Transverse colon (tissue), 4 donors: ENCODE measurements around the gene KNSTRN. TPM values are rescaled to one million over a fixed set of nuclear protein-coding genes. Genes with fewer than 3 reads are reported as not detected.

ENCODE experiments used
- DNase-seq: peaks from one replicate; pipeline ENCODE4 v3.0.0-alpha.2; 2019
- H3K27ac ChIP-seq, 4 donors: fragments of 200-600 bp; sonication (generic); 2 replicates each; pipeline ENCODE4 v1.5.1; 2016 to 2018; ENCODE audit warnings: inconsistent platforms in 4 of 4
- H3K27me3 ChIP-seq: fragments of 200-600 bp; sonication (generic); 2 replicates; pipeline ENCODE4 v1.5.1; 2017; ENCODE audit warnings: inconsistent platforms
- H3K36me3 ChIP-seq, 4 donors: fragments of 200-600 bp; sonication (generic); 2 replicates each; pipeline ENCODE4 v1.5.1; 2017 to 2019; ENCODE audit warnings: inconsistent platforms in 4 of 4
- H3K4me1 ChIP-seq, 4 donors: fragments of 200-600 bp; sonication (generic); 2 replicates each; pipeline ENCODE4 v1.5.1; 2017 to 2020; ENCODE audit warnings: inconsistent platforms in 4 of 4
- H3K4me3 ChIP-seq, 4 donors: fragments of 200-600 bp; sonication (generic); 1 replicate in 1 of 4; 2 replicates in 3 of 4; pipeline versions ENCODE4 v1.5.1 to v1.6.1; 2017 to 2019; ENCODE audit warnings: inconsistent platforms in 4 of 4
- H3K9me3 ChIP-seq, 2 donors: fragments of 200-600 bp; sonication (generic); 2 replicates each; pipeline ENCODE4 v1.5.1; 2017 to 2019; ENCODE audit warnings: inconsistent platforms in 2 of 2
- EP300 ChIP-seq: sonication (generic); formaldehyde crosslinking; IDR thresholded peaks from one replicate; pipeline ENCODE4 v1.6.1; 2017; ENCODE audit warnings: antibody characterized with exemption, low read depth
- POLR2A ChIP-seq: fragments of 450-650 bp; IDR thresholded peaks from one replicate; pipeline ENCODE4 v1.6.1; 2016; ENCODE audit warnings: antibody characterized with exemption, mild to moderate bottlenecking, moderate library complexity
- POLR2AphosphoS5 ChIP-seq, 3 donors: sonication (generic); formaldehyde crosslinking; IDR thresholded peaks; one replicate each; pipeline ENCODE4 v1.6.1; 2016; ENCODE audit warnings: antibody characterized with exemption in 3 of 3
- WGBS, 2 donors: methylation state at CpG; one replicate each; pipeline ENCODE4 v1.1.5; 2018; ENCODE audit warnings: low coverage in 1 of 2; 5-methylcytosine and 5-hydroxymethylcytosine counted together
- in situ Hi-C, 4 donors: fragments of 200-750 bp; cut with MboI; loops; one replicate each; pipeline versions ENCODE4 v1.15.0 to v1.15.1; 2017; ENCODE audit warnings: low sequenced_read_pairs in 3 of 4, low pct_ligation_motif_present in 1 of 4, low pct_unique_long_range_greater_than_20kb in 1 of 4
- intact Hi-C: fragments of 100-400 bp; cut with DNase I; formaldehyde crosslinking; loops from one replicate; pipeline ENCODE4 v1.15.1; 2023; ENCODE audit warnings: low total_unique reads
- total RNA-seq, 4 donors: library from RNA; depleted of rRNA; stranded (reverse); fragments of >200 nt; gene quantifications; one replicate each; pipeline ENCODE4 v1.1.0, GENCODE V29; 2016
- TF ChIP-seq, protein P1 (sequence below), 5 experiments: fragments of 200-600 bp in 3 of 5; fragments of 450-650 bp in 2 of 5; sonication (generic) in 3 of 5; IDR thresholded peaks; 1 replicate in 2 of 5; 2 replicates in 3 of 5; pipeline ENCODE4 v1.5.1; 2016 to 2017; ENCODE audit warnings: antibody characterized with exemption in 5 of 5, inconsistent platforms in 3 of 5, mild to moderate bottlenecking in 2 of 5, moderate library complexity in 1 of 5

Gene KNSTRN
- total RNA-seq, 4 donors from 2014 or later = 7.5 to 80.4 (median 8.3) TPM

- Histone ChIP-seq H3K9me3 (no peaks in the 10 kb centered on the region), H3K4me1 (peaks cover 5 to 28% (median 20%) of the 10 kb centered on the region in 4 donors), H3K27ac (no peak overlapping the region), H3K4me3 (no peak overlapping the region), H3K36me3 (peaks cover 0 to 6% (median 0%) of the 10 kb centered on the region in 4 donors), H3K27me3 (no peaks in the 10 kb centered on the region)
- no peak for TF ChIP-seq EP300
- no peak for TF ChIP-seq POLR2A
- TF ChIP-seq POLR2AphosphoS5 (IDR thresholded peaks at IDR 0.05) = no peak
- TF ChIP-seq, protein P1, sequence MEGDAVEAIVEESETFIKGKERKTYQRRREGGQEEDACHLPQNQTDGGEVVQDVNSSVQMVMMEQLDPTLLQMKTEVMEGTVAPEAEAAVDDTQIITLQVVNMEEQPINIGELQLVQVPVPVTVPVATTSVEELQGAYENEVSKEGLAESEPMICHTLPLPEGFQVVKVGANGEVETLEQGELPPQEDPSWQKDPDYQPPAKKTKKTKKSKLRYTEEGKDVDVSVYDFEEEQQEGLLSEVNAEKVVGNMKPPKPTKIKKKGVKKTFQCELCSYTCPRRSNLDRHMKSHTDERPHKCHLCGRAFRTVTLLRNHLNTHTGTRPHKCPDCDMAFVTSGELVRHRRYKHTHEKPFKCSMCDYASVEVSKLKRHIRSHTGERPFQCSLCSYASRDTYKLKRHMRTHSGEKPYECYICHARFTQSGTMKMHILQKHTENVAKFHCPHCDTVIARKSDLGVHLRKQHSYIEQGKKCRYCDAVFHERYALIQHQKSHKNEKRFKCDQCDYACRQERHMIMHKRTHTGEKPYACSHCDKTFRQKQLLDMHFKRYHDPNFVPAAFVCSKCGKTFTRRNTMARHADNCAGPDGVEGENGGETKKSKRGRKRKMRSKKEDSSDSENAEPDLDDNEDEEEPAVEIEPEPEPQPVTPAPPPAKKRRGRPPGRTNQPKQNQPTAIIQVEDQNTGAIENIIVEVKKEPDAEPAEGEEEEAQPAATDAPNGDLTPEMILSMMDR (IDR thresholded peaks at IDR 0.05) = no peak
- in situ Hi-C loops (loop anchor here in 1 of 4 donors (25.0 kb wide), 1 partner anchor 95 kb away; the partner anchor contains the start of genes INAFM2 and PLCB2), intact Hi-C loops (no loop called here)
- WGBS, 2 donors = 79 to 90% methylated on average over 2 to 8 of the region's 8 CpGs
- DNase-seq = no peak
These were observed 24.9 kb downstream of the KNSTRN start for GRCh38 chr15:40407330-40407990.

DNA sequence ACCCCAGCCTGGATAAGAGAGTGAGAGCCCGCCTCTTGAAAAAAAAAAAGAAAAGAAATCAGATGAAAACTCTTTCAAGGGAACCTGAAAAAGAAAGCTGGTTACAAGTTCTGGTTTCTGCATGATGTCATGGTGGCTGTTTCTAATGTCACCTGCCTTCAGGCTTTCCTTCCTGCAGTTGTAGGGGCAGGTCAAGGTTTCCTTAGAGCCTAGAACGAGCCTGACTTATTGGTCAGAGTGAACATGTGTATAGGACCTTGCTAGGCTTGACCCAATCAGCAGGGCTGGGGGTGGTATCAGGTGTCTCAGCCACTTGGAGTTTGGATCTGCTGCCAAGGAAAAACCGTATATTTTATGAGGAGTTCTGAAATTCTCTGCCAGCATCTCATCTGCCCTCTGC, 26.8 kb downstream of the KNSTRN start:
- Histone ChIP-seq H3K27me3 (no peaks in the 10 kb centered on the region), H3K4me1 (peaks cover 5 to 33% (median 23%) of the 10 kb centered on the region in 4 donors), H3K36me3 (peaks cover 0 to 12% (median 2%) of the 10 kb centered on the region in 4 donors), H3K4me3 (no peak overlapping the region), H3K27ac (no peak overlapping the region), H3K9me3 (no peaks in the 10 kb centered on the region)
- intact Hi-C loops = no loop called here
- WGBS, 2 donors = 72 to 90% methylated on average over 2 to 3 of the region's 3 CpGs
- TF ChIP-seq, protein P1 (IDR thresholded peaks at IDR 0.05) = no peak
- TF ChIP-seq POLR2AphosphoS5 (IDR thresholded peaks at IDR 0.05) (no peak), POLR2A (no peak), EP300 (no peak)
- in situ Hi-C loops = loop anchor here in 1 of 4 donors (25.0 kb wide), 1 partner anchor 97 kb away; the partner anchor contains the start of genes INAFM2 and PLCB2
- no peak for DNase-seq

- peaks cover 0 to 23% (median 4%) of the 10 kb centered on the region in 4 donors for H3K36me3 ChIP-seq
- no peak overlapping the region for H3K27ac ChIP-seq
- peaks cover 5 to 26% (median 16%) of the 10 kb centered on the region in 4 donors for H3K4me1 ChIP-seq
- in situ Hi-C loops = loop anchor here in 1 of 4 donors (25.0 kb wide), 1 partner anchor 98 kb away; the partner anchor contains the start of genes INAFM2 and PLCB2
- intact Hi-C loops = no loop called here
- DNase-seq = no peak
- no peaks in the 10 kb centered on the region for H3K9me3 ChIP-seq
- TF ChIP-seq, protein P1 (IDR thresholded peaks at IDR 0.05) = no peak
- TF ChIP-seq EP300 = no peak
- TF ChIP-seq POLR2A = no peak
- no peak for TF ChIP-seq POLR2AphosphoS5 (IDR thresholded peaks at IDR 0.05)
- 95% methylated on average over 11 of the region's 11 CpGs; no CpG with 5 or more reads in 1 of the 2 donors for WGBS, 2 donors
- H3K4me3 ChIP-seq = no peak overlapping the region
- no peaks in the 10 kb centered on the region for H3K27me3 ChIP-seq
These were observed 28.0 kb downstream of the KNSTRN start for GRCh38 chr15:40410476-40410875.

GRCh38 chr15:40412095-40412759, 29.7 kb downstream of the KNSTRN start:
- no peaks in the 10 kb centered on the region for H3K27me3 ChIP-seq
- peak overlapping the region in 1 of 4 donors; percentile 20 for H3K27ac ChIP-seq
- 52 to 63% methylated on average over 7 of the region's 7 CpGs for WGBS, 2 donors
- peak in 2 of 3 donors; percentile 36 to 58 for TF ChIP-seq POLR2AphosphoS5 (IDR thresholded peaks at IDR 0.05)
- TF ChIP-seq, protein P1 (IDR thresholded peaks at IDR 0.05) = no peak
- intact Hi-C loops (no loop called here), in situ Hi-C loops (loop anchor here in 1 of 4 donors (25.0 kb wide), 1 partner anchor 100 kb away; the partner anchor contains the start of genes INAFM2 and PLCB2)
- peaks cover 0 to 13% (median 8%) of the 10 kb centered on the region in 4 donors for H3K4me1 ChIP-seq
- no peaks in the 10 kb centered on the region for H3K9me3 ChIP-seq
- DNase-seq = peak; percentile 83
- peaks cover 0 to 26% (median 4%) of the 10 kb centered on the region in 4 donors for H3K36me3 ChIP-seq
- no peak overlapping the region for H3K4me3 ChIP-seq
